ENCODE results near the gene RAB10. TPM values are rescaled to one million over a fixed set of nuclear protein-coding genes. Genes with fewer than 3 reads are reported as not detected.

The RAB10 gene
- total and polyA plus RNA-seq, 2 experiments from 2014 or later = 102 to 143 TPM

- H3K27ac ChIP-seq (ENCODE audit: low read depth) = peak overlapping the region; percentile 70
- peaks cover 2% of the 10 kb centered on the region for H3K27me3 Mint-ChIP-seq (ENCODE audit: insufficient read depth, low read depth, poor library complexity)
- H4K20me1 ChIP-seq (replicated peaks; ENCODE audit: insufficient read depth) = peaks cover 64% of the 10 kb centered on the region
- no peak for TF ChIP-seq ZNF114 (CRISPR knock-in tag; IDR thresholded peaks at IDR 0.05)
- no peak for TF ChIP-seq POLR2AphosphoS5 (IDR thresholded peaks at IDR 0.05; ENCODE audit: low read depth)
- no peak for TF ChIP-seq CREB1 (CRISPR knock-in tag; IDR thresholded peaks at IDR 0.05; ENCODE audit: low read depth)
- TF ChIP-seq ZNF462 (CRISPR knock-in tag; IDR thresholded peaks at IDR 0.05) = no peak
- no peak for TF ChIP-seq EZH2 (IDR thresholded peaks at IDR 0.05; ENCODE audit: low read depth, unreplicated experiment)
- TF ChIP-seq STAT1 (IDR thresholded peaks at IDR 0.05; ENCODE audit: unreplicated experiment) = no peak
- TF ChIP-seq ETS1 (IDR thresholded peaks at IDR 0.05) = no peak
- TF ChIP-seq JUNB (IDR thresholded peaks at IDR 0.05; ENCODE audit: unreplicated experiment) = no peak
- no peak for TF ChIP-seq ZNF331 (CRISPR knock-in tag; IDR thresholded peaks at IDR 0.05; ENCODE audit: low read depth)
- no peak for TF ChIP-seq NANOG (IDR thresholded peaks at IDR 0.05; ENCODE audit: borderline replicate concordance)
- no peak for TF ChIP-seq EZH2phosphoT487 (IDR thresholded peaks at IDR 0.05; ENCODE audit: unreplicated experiment)
- no peak for TF ChIP-seq REST (IDR thresholded peaks at IDR 0.05; ENCODE audit: unreplicated experiment)
- TF ChIP-seq CTCF (conservative IDR thresholded peaks at IDR 0.05; ENCODE audit: low read depth in 2 of 2) = no peak
- H3K9me3 Mint-ChIP-seq = no peaks in the 10 kb centered on the region
- H3F3A ChIP-seq (replicated peaks; ENCODE audit: low read depth) = no peaks in the 10 kb centered on the region
- H3K4me1 ChIP-seq (ENCODE audit: insufficient read depth) = no peaks in the 10 kb centered on the region; the same call in 1 of the 2 replicates
- H3K9me2 ChIP-seq (ENCODE audit: insufficient read depth) = no peaks in the 10 kb centered on the region
- no peak overlapping the region for H3K4me3 ChIP-seq
- peaks cover 100% of the 10 kb centered on the region for H3K79me2 ChIP-seq (replicated peaks; ENCODE audit: insufficient read depth)
- no peaks in the 10 kb centered on the region for H3K27me3 ChIP-seq (ENCODE audit: insufficient read depth)
- 0 out of 2 replicates have a peak, but pooled peaks cover 4% of the 10 kb centered on the region for H3K36me3 ChIP-seq (ENCODE audit: insufficient read depth)
- H3K4me2 ChIP-seq = no peak overlapping the region
- no peak overlapping the region for H2AFZ ChIP-seq
- H3K27ac Mint-ChIP-seq = no peak overlapping the region
- DNase-seq (ENCODE audit: low spot score) (no peak), ATAC-seq (no peak)
- peaks cover 10% of the 10 kb centered on the region for H3K36me3 Mint-ChIP-seq (ENCODE audit: low read depth)
- peaks cover 12% of the 10 kb centered on the region; the same call in 2 of the 3 replicates for H3K4me1 Mint-ChIP-seq
- H3K4me3 Mint-ChIP-seq = no peak overlapping the region
These were observed 24.5 kb downstream of the RAB10 start for GRCh38 chr2:26058390-26058789.

Data from GM23338 (cell line).